Measurements from ENCODE around the gene MMUT.
"Not testable (repeated sequence)": the region's sequence is repeated elsewhere in the genome, so short reads cannot be mapped to it uniquely, and the experiment has no call there.

DNA sequence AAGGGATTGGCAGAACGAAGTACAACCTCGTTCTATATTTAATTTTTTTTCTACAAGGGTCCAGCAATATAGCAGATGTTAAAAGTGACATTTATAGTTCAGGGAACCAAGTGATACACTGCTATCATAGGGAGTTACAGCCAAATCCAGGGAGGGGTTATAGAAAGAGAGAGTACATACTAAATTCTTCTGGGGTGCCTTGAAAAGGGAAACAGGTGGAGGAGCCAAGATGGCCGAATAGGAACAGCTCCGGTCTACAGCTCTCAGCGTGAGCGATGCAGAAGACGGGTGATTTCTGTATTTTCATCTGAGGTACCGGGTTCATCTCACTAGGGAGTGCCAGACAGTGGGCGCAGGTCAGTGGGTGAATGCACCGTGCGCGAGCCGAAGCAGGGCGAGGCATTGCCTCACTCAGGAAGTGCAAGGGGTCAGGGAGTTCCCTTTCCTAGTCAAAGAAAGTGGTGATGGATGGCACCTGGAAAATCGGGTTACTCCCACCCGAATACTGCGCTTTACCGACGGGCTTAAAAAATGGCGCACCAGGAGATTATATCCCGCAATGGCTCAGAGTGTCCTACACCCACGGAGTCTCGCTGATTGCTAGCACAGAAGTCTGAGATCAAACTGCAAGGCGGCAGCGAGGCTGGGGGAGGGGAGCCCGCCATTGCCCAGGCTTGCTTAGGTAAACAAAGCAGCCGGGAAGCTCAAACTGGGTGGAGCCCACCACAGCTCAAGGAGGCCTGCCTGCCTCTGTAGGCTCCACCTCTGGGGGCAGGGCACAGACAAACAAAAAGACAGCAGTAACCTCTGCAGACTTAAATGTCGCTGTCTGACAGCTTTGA, 76.2 kb downstream of the MMUT start:
- TF ChIP-seq POLR2A (IDR thresholded peaks at IDR 0.05) = not testable (repeated sequence)
- TF ChIP-seq, protein P1, sequence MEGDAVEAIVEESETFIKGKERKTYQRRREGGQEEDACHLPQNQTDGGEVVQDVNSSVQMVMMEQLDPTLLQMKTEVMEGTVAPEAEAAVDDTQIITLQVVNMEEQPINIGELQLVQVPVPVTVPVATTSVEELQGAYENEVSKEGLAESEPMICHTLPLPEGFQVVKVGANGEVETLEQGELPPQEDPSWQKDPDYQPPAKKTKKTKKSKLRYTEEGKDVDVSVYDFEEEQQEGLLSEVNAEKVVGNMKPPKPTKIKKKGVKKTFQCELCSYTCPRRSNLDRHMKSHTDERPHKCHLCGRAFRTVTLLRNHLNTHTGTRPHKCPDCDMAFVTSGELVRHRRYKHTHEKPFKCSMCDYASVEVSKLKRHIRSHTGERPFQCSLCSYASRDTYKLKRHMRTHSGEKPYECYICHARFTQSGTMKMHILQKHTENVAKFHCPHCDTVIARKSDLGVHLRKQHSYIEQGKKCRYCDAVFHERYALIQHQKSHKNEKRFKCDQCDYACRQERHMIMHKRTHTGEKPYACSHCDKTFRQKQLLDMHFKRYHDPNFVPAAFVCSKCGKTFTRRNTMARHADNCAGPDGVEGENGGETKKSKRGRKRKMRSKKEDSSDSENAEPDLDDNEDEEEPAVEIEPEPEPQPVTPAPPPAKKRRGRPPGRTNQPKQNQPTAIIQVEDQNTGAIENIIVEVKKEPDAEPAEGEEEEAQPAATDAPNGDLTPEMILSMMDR (IDR thresholded peaks at IDR 0.05) = not testable (repeated sequence)
